SIG-M5 treated with dmso at 0.1 percent for 504 hours (cell line): Measurements from ENCODE around the gene KIF25.

Experiments used
- DNase-seq: peaks from one replicate; lab custom pipeline; 2025; ENCODE audit not compliant: unreplicated experiment; lab: John Stamatoyannopoulos, UW

The KIF25 gene

GRCh38 chr6:167997642-167998041 lies at the start of gene KIF25:
TSS of gene KIF25 (plus strand) at chr6:167997671. CDS start at chr6:168029586, 31,915 bp downstream.
- no peak for DNase-seq

GRCh38 chr6:167947716-167948115 lies 49.8 kb upstream of the KIF25 start:
- no peak for DNase-seq

GRCh38 chr6:167948716-167949115 lies 48.8 kb upstream of the KIF25 start:
- no peak for DNase-seq

GRCh38 chr6:167949121-167949684 lies 48.3 kb upstream of the KIF25 start:
- DNase-seq: no peak

- no peak for DNase-seq
Measured at GRCh38 chr6:167951781-167952511, 45.5 kb upstream of the KIF25 start.

- no peak for DNase-seq
Measured at GRCh38 chr6:167952512-167952859, 45.0 kb upstream of the KIF25 start.

GRCh38 chr6:167953551-167953950 lies 43.9 kb upstream of the KIF25 start:
- no peak for DNase-seq

- DNase-seq: no peak
Measured at GRCh38 chr6:167954151-167954550, 43.3 kb upstream of the KIF25 start.

- DNase-seq: no peak
Measured at GRCh38 chr6:167956491-167956890, 41.0 kb upstream of the KIF25 start.

GRCh38 chr6:167956983-167957492 lies 40.4 kb upstream of the KIF25 start:
- DNase-seq: no peak

- no peak for DNase-seq
Measured at GRCh38 chr6:167957626-167958025, 39.8 kb upstream of the KIF25 start.

- no peak for DNase-seq
Measured at GRCh38 chr6:167960579-167960978, 36.9 kb upstream of the KIF25 start.

- no peak for DNase-seq
Measured at GRCh38 chr6:167962711-167963110, 34.8 kb upstream of the KIF25 start.

GRCh38 chr6:167963589-167964057 lies 33.8 kb upstream of the KIF25 start:
- no peak for DNase-seq

- DNase-seq: no peak
Measured at GRCh38 chr6:167965592-167966539, 31.6 kb upstream of the KIF25 start.

- no peak for DNase-seq
Measured at GRCh38 chr6:167966540-167966905, 30.9 kb upstream of the KIF25 start.

- no peak for DNase-seq
Measured at GRCh38 chr6:167968091-167968490, 29.4 kb upstream of the KIF25 start.

GRCh38 chr6:167970230-167970629 lies 27.2 kb upstream of the KIF25 start:
- DNase-seq: no peak

GRCh38 chr6:167972193-167972592 lies 25.3 kb upstream of the KIF25 start:
- DNase-seq: no peak

- no peak for DNase-seq
Measured at GRCh38 chr6:167973148-167973885, 24.2 kb upstream of the KIF25 start.
